ENCODE measurements around the gene FANCM.

DNA sequence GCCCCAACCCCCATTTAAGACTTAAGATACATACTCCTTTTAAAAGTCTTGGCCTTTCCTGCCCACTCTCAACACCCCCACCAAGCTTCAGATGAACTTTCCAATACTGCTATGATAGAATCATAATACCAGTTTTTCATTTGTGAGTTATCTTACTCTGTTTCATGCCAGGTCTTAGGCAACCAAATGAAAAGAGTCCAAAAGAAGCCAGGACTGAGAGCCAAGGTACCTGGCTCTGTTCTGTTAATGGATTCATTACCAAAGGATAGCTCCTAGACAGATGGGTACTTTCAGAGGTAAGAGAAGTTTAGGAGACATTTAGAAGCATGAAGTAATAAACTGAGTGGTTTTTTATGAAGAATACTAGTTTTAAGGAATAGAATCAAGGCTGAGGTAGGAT is 34.2 kb downstream of the FANCM start:
- TF ChIP-seq, protein P1, sequence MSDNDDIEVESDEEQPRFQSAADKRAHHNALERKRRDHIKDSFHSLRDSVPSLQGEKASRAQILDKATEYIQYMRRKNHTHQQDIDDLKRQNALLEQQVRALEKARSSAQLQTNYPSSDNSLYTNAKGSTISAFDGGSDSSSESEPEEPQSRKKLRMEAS (IDR thresholded peaks at IDR 0.05; ENCODE audit: insufficient read depth, insufficient read length), result no peak
- TF ChIP-seq POLR2AphosphoS5 (IDR thresholded peaks at IDR 0.05; ENCODE audit: insufficient read depth, low read depth, low read length), result no peak
- TF ChIP-seq, protein P2, sequence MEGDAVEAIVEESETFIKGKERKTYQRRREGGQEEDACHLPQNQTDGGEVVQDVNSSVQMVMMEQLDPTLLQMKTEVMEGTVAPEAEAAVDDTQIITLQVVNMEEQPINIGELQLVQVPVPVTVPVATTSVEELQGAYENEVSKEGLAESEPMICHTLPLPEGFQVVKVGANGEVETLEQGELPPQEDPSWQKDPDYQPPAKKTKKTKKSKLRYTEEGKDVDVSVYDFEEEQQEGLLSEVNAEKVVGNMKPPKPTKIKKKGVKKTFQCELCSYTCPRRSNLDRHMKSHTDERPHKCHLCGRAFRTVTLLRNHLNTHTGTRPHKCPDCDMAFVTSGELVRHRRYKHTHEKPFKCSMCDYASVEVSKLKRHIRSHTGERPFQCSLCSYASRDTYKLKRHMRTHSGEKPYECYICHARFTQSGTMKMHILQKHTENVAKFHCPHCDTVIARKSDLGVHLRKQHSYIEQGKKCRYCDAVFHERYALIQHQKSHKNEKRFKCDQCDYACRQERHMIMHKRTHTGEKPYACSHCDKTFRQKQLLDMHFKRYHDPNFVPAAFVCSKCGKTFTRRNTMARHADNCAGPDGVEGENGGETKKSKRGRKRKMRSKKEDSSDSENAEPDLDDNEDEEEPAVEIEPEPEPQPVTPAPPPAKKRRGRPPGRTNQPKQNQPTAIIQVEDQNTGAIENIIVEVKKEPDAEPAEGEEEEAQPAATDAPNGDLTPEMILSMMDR (IDR thresholded peaks at IDR 0.05; ENCODE audit: extremely low read depth in 1 of 2, insufficient read depth in 1 of 2, low read depth in 1 of 2, low read length in 2 of 2), result no peak
